IPS-20b (cell line): ENCODE measurements around the gene CNGA3.
"Not testable (repeated sequence)": the region's sequence is repeated elsewhere in the genome, so short reads cannot be mapped to it uniquely, and the experiment has no call there.

Source experiments
- H3K27ac ChIP-seq: one replicate; pipeline ENCODE4 v1.5.1; 2013; ENCODE audit warnings: low read length
- H3K27me3 ChIP-seq: 2 replicates; pipeline ENCODE4 v1.6.1; 2013; ENCODE audit warnings: mild to moderate bottlenecking, low read length, inconsistent platforms; ENCODE audit not compliant: insufficient read depth
- H3K36me3 ChIP-seq: 2 replicates; pipeline ENCODE4 v1.6.1; 2013; ENCODE audit warnings: low read depth, mild to moderate bottlenecking, inconsistent platforms, low read length, moderate library complexity; ENCODE audit not compliant: insufficient read depth
- H3K4me1 ChIP-seq: 2 replicates; pipeline ENCODE4 v1.6.1; 2013; ENCODE audit warnings: mild to moderate bottlenecking, control low read depth, inconsistent platforms, low read length, moderate library complexity; ENCODE audit not compliant: insufficient read depth
- H3K4me3 ChIP-seq: 2 replicates; pipeline ENCODE4 v1.5.1; 2013; ENCODE audit warnings: mild to moderate bottlenecking, low read length, inconsistent platforms
- H3K9ac ChIP-seq: 2 replicates; pipeline ENCODE4 v1.6.1; 2013; ENCODE audit warnings: low read depth, mild to moderate bottlenecking, inconsistent platforms, low read length, moderate library complexity
- H3K9me3 ChIP-seq: 2 replicates; pipeline ENCODE4 v1.6.1; 2013; ENCODE audit warnings: mild to moderate bottlenecking, low read depth, low read length, inconsistent platforms; ENCODE audit not compliant: insufficient read depth

Gene CNGA3

GRCh38 chr2:98412751-98413458 is 66.6 kb downstream of the CNGA3 start:
- H3K9me3 ChIP-seq = peaks cover 16% of the 10 kb centered on the region
- H3K4me1 ChIP-seq = peaks cover 9% of the 10 kb centered on the region
- no peak overlapping the region for H3K9ac ChIP-seq
- no peak overlapping the region for H3K4me3 ChIP-seq
- no peaks in the 10 kb centered on the region for H3K36me3 ChIP-seq
- no peaks in the 10 kb centered on the region for H3K27me3 ChIP-seq
- no peak overlapping the region for H3K27ac ChIP-seq

GRCh38 chr2:98414246-98414645 is 68.0 kb downstream of the CNGA3 start:
- H3K9me3 ChIP-seq = peaks cover 16% of the 10 kb centered on the region
- H3K27me3 ChIP-seq, H3K36me3 ChIP-seq, H3K27ac ChIP-seq, H3K4me3 ChIP-seq, H3K9ac ChIP-seq, H3K4me1 ChIP-seq: not testable (repeated sequence)

DNA sequence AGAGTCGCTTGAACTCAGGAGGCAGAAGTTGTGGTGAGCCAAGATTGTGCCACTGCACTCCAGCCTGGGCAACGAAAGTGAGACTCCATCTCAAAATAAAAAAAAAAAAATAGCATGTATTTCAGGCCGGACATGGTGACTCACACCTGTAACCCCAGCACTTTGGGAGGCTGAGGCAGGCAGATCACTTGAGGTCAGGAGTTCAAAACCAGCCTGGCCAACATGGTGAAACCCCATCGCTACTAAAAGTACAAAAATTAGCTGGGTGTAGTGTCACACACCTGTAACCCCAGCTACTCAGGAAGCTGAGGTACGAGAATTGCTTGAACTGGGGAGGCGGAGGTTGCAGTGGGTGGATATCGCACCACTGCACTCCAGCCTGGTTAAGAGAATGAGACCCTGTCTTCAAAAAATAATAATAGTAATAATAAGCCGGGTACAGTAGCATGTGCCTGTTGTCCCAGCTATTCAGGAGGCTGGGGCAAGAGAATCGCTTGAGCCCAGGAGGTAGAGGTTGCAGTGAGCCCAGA is 69.5 kb downstream of the CNGA3 start:
- H3K27ac ChIP-seq, H3K9ac ChIP-seq, H3K36me3 ChIP-seq, H3K27me3 ChIP-seq, H3K4me1 ChIP-seq, H3K4me3 ChIP-seq: not testable (repeated sequence)
- H3K9me3 ChIP-seq = peaks cover 16% of the 10 kb centered on the region

- no peak overlapping the region for H3K27ac ChIP-seq
- no peaks in the 10 kb centered on the region for H3K4me1 ChIP-seq
- no peak overlapping the region for H3K9ac ChIP-seq
- no peak overlapping the region for H3K4me3 ChIP-seq
- no peaks in the 10 kb centered on the region for H3K27me3 ChIP-seq
- H3K36me3 ChIP-seq = no peaks in the 10 kb centered on the region
- peaks cover 16% of the 10 kb centered on the region for H3K9me3 ChIP-seq
These were observed 70.3 kb downstream of the CNGA3 start for GRCh38 chr2:98416383-98417159.

GRCh38 chr2:98419544-98419943 is 73.3 kb downstream of the CNGA3 start:
- Histone ChIP-seq H3K27ac (no peak overlapping the region), H3K4me3 (no peak overlapping the region), H3K9me3 (peaks cover 14% of the 10 kb centered on the region), H3K27me3 (no peaks in the 10 kb centered on the region), H3K9ac (no peak overlapping the region), H3K36me3 (no peaks in the 10 kb centered on the region), H3K4me1 (no peaks in the 10 kb centered on the region)

GRCh38 chr2:98419977-98420725 is 73.9 kb downstream of the CNGA3 start:
- Histone ChIP-seq H3K4me3 (no peak overlapping the region), H3K27me3 (no peaks in the 10 kb centered on the region), H3K9me3 (peaks cover 8% of the 10 kb centered on the region; the same call in 1 of the 2 replicates), H3K27ac (no peak overlapping the region), H3K9ac (no peak overlapping the region), H3K36me3 (no peaks in the 10 kb centered on the region), H3K4me1 (no peaks in the 10 kb centered on the region)

- H3K9ac ChIP-seq = no peak overlapping the region
- H3K27ac ChIP-seq = no peak overlapping the region
- no peak overlapping the region for H3K4me3 ChIP-seq
- H3K4me1 ChIP-seq = no peaks in the 10 kb centered on the region
- no peaks in the 10 kb centered on the region for H3K36me3 ChIP-seq
- peaks cover 7% of the 10 kb centered on the region; the same call in 1 of the 2 replicates for H3K9me3 ChIP-seq
- no peaks in the 10 kb centered on the region for H3K27me3 ChIP-seq
These were observed 76.2 kb downstream of the CNGA3 start for GRCh38 chr2:98422449-98422848.

DNA sequence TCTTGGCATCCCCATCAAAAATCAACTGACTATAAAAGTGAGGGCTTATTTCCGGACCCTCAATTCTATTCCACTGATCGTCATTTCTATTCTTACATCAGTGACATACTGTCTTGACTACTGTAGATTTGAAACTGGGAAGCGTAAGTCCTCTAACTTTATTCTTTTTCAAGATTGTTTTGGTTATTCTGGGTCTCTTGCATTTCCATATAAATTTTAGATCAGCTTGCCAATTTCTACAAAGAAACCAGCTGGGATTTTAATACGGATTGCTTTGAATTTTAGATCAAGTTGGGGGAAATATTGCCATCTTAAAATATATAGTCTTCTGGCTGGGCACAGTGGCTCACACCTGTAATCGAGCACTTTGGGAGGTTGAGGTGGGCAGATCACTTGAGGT is 80.5 kb downstream of the CNGA3 start:
- Histone ChIP-seq H3K4me3 (no peak overlapping the region), H3K4me1 (no peaks in the 10 kb centered on the region), H3K36me3 (no peaks in the 10 kb centered on the region), H3K27ac (no peak overlapping the region), H3K9me3 (peaks cover 8% of the 10 kb centered on the region; the same call in 1 of the 2 replicates), H3K27me3 (no peaks in the 10 kb centered on the region), H3K9ac (no peak overlapping the region)

DNA sequence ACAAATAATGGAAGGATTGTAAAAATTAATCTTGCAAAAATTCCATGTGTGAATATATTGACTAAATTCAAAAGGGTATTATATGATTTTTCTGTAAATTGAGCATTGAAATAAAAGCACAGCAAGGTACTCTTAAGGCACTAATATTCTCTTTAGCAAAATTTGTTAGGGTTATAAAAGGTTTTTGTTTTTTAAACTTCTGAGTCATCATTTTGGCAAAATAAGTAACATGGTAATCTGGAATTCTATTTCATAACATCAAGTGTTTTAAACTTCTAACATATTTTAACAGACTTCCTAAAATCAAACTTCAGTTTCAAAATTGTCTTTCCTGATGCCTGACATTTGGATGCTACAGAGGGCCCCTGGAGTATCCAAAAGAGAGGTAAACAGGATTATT is 85.9 kb downstream of the CNGA3 start:
- no peak overlapping the region for H3K4me3 ChIP-seq
- no peak overlapping the region for H3K9ac ChIP-seq
- peaks cover 35% of the 10 kb centered on the region for H3K9me3 ChIP-seq
- no peak overlapping the region for H3K27ac ChIP-seq
- no peaks in the 10 kb centered on the region for H3K36me3 ChIP-seq
- H3K4me1 ChIP-seq = peaks cover 2% of the 10 kb centered on the region; the same call in 1 of the 2 replicates
- H3K27me3 ChIP-seq = no peaks in the 10 kb centered on the region

GRCh38 chr2:98433363-98433964 is 87.2 kb downstream of the CNGA3 start:
- Histone ChIP-seq H3K4me1 (peaks cover 6% of the 10 kb centered on the region; the same call in 1 of the 2 replicates), H3K9ac (no peak overlapping the region), H3K9me3 (peaks cover 35% of the 10 kb centered on the region), H3K36me3 (no peaks in the 10 kb centered on the region), H3K27me3 (no peaks in the 10 kb centered on the region), H3K27ac (no peak overlapping the region), H3K4me3 (no peak overlapping the region)

GRCh38 chr2:98434492-98434891 is 88.2 kb downstream of the CNGA3 start:
- no peaks in the 10 kb centered on the region for H3K36me3 ChIP-seq
- H3K9me3 ChIP-seq = peaks cover 36% of the 10 kb centered on the region

More at GRCh38 chr2:98434492-98434891, 88.2 kb downstream of the CNGA3 start:
- H3K9ac ChIP-seq = no peak overlapping the region
- no peak overlapping the region for H3K27ac ChIP-seq
- no peaks in the 10 kb centered on the region for H3K27me3 ChIP-seq
- H3K4me3 ChIP-seq = no peak overlapping the region
- H3K4me1 ChIP-seq = peaks cover 6% of the 10 kb centered on the region; the same call in 1 of the 2 replicates
